Measurements from ENCODE around the gene SPRY2. TPM values are rescaled to one million over a fixed set of nuclear protein-coding genes. Genes with fewer than 3 reads are reported as not detected.

The SPRY2 gene
- total and polyA plus RNA-seq, 2 donors (not counting 3 experiments of a cell fraction or from before 2014, with no cell fraction given), result 26.2 to 52.3 TPM

DNA sequence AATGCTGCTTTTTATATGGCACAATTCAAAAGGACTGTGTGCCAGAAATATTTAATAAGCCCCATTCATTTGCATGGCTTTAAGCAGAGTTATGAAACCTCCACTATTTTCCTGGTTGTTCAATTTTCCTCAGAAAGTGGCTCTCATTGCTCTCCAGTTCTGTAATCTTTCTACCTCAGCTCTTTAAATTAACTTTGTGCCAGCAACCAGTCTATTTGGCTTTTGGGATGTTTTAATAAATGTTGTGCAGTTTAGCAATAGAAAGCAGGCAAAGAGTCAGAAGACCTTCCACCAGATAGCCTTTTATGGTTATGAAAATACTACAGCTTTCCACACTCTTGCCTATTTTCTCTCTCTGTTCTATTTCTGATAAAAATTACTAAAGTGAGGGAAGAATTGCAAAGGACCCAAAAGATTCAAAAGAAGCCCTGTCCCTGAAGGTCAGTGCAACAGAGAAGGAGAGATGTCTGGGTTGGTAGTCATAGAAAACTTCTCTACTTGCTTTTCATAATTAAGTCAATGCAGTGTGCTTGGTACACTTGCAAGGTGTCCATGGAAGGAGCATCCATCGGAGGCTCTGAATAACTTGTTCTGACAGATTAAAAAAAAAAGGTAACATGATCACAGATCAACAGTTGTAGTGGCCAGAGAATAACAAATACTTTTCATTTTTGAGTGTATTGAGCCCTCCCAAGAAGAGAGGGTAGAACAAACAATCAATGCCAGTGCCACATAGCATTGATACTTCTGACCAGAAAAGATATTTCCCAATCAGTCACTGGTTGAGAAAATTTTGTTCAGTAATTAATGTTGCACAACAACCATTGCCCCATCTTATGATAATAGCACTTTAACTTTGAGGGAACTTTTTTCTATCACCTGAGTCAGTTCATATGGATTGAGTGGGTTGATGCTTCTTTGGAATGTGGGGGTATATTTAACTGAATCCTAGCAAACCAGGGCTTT, 48.4 kb upstream of the SPRY2 start:
- no peaks in the 10 kb centered on the region for H3K9me3 ChIP-seq (replicated peaks; ENCODE audit: control insufficient read depth, insufficient read depth, low read length)
- H2AFZ ChIP-seq (ENCODE audit: low read depth, low read length), result no peak overlapping the region
- no peak for DNase-seq (ENCODE audit: low read depth, low spot score)
- H3K4me2 ChIP-seq (ENCODE audit: insufficient read depth, low read length), result no peak overlapping the region
- H3K4me1 ChIP-seq (ENCODE audit: control insufficient read depth, extremely low read depth, insufficient read depth, low read length), result no peaks in the 10 kb centered on the region
- no peaks in the 10 kb centered on the region for H3K27me3 ChIP-seq (ENCODE audit: control insufficient read depth in 2 of 2, insufficient read depth in 2 of 2, low read length in 2 of 2)
- H4K20me1 ChIP-seq (replicated peaks; ENCODE audit: control insufficient read depth, extremely low read depth, insufficient read depth, low read length), result no peaks in the 10 kb centered on the region
- no peak overlapping the region for H3K4me3 ChIP-seq (replicated peaks in 1 of 3; ENCODE audit: insufficient read depth in 1 of 3, low read depth in 1 of 3, low read length in 3 of 3)
- no peaks in the 10 kb centered on the region for H3K36me3 ChIP-seq (ENCODE audit: control insufficient read depth in 2 of 2, extremely low read depth in 1 of 2, insufficient read depth in 2 of 2, low read length in 2 of 2)
- TF ChIP-seq MYC (IDR thresholded peaks at IDR 0.05; ENCODE audit: low read depth, low read length) (no peak), MAX (IDR thresholded peaks at IDR 0.05; ENCODE audit: insufficient read depth, insufficient read length) (no peak), CTCF (IDR thresholded peaks at IDR 0.05; ENCODE audit: extremely low read depth in 1 of 2, insufficient read depth in 1 of 2, low read depth in 1 of 2, low read length in 2 of 2) (no peak), EZH2 (IDR thresholded peaks at IDR 0.05; ENCODE audit: borderline replicate concordance, low read depth, low read length, severe bottlenecking) (no peak), POLR2AphosphoS5 (IDR thresholded peaks at IDR 0.05; ENCODE audit: insufficient read depth, low read depth, low read length) (no peak), JUN (IDR thresholded peaks at IDR 0.05; ENCODE audit: borderline replicate concordance, insufficient read depth, insufficient read length, low read depth) (no peak), POLR2A (IDR thresholded peaks at IDR 0.05; ENCODE audit: low read depth, low read length) (no peak), GATA2 (IDR thresholded peaks at IDR 0.05; ENCODE audit: insufficient read depth, insufficient read length, low read depth, low read length) (no peak), FOS (IDR thresholded peaks at IDR 0.05; ENCODE audit: borderline replicate concordance, insufficient read depth, low read length) (no peak)
- H3K9ac ChIP-seq (replicated peaks; ENCODE audit: extremely low read depth, insufficient read depth, low read length), result no peak overlapping the region
- dilution Hi-C loops (cut with MboI; ENCODE audit: extremely low pct_ligation_motif_present, low sequenced_read_pairs), result no loop called here
- no peak overlapping the region for H3K27ac ChIP-seq (ENCODE audit: insufficient read depth, low read depth, low read length)
- ChIA-PET POLR2A (no interaction called here), CTCF (interaction anchor here (1.4 to 1.7 kb wide), 2 partner anchors 10 to 12 kb away, joined by 4 to 8 read pairs; no protein-coding TSS in a partner anchor)
- H3K79me2 ChIP-seq (ENCODE audit: control insufficient read depth, insufficient read depth, low read length), result no peaks in the 10 kb centered on the region
- no TSS peak for BruUV-seq (replicated peaks)
- H3K9me1 ChIP-seq (replicated peaks; ENCODE audit: control insufficient read depth, extremely low read depth, insufficient read depth, low read length), result no peaks in the 10 kb centered on the region
- FAIRE-seq, result no peak
- intact Hi-C loops (cut with micrococcal nuclease), result no loop called here
